GM23338 (cell line): ENCODE data around the gene KIFC1. TPM values are rescaled to one million over a fixed set of nuclear protein-coding genes. Genes with fewer than 3 reads are reported as not detected.

Experiments used
- ATAC-seq: fragments of 200-7000 bp; cut with Tn5 transposase; 3 replicates; pipeline ENCODE4 v1.9.1; 2020
- DNase-seq: peaks from one replicate; pipeline ENCODE4 v3.0.0-alpha.2; 2015; ENCODE audit warnings: low spot score
- H2AFZ ChIP-seq: fragments of 200-600 bp; sonication (generic); 2 replicates; pipeline ENCODE4 v1.8.0; 2016; ENCODE audit warnings: antibody characterized with exemption, mild to moderate bottlenecking, moderate library complexity
- H3F3A ChIP-seq: fragments of 200-600 bp; sonication (generic); replicated peaks from 2 replicates; pipeline ENCODE4 v1.8.0; 2017; ENCODE audit warnings: antibody characterized with exemption, mixed run types, low read depth
- H3K27ac ChIP-seq: fragments of 200-600 bp; sonication (generic); 2 replicates; pipeline ENCODE4 v1.6.1; 2016; ENCODE audit warnings: low read depth
- H3K27me3 ChIP-seq: fragments of 200-600 bp; sonication (generic); 2 replicates; pipeline ENCODE4 v1.8.0; 2016; ENCODE audit warnings: mild to moderate bottlenecking, mixed run types, moderate library complexity; ENCODE audit not compliant: insufficient read depth
- H3K36me3 ChIP-seq: fragments of 200-600 bp; sonication (generic); 2 replicates; pipeline ENCODE4 v1.8.0; 2016; ENCODE audit warnings: mild to moderate bottlenecking; ENCODE audit not compliant: insufficient read depth
- H3K4me1 ChIP-seq: fragments of 200-600 bp; sonication (generic); 2 replicates; pipeline ENCODE4 v1.8.0; 2016; ENCODE audit warnings: mild to moderate bottlenecking, moderate library complexity; ENCODE audit not compliant: insufficient read depth
- H3K4me2 ChIP-seq: fragments of 200-600 bp; sonication (generic); 2 replicates; pipeline ENCODE4 v1.7.1; 2017; ENCODE audit warnings: mixed run types
- H3K4me3 ChIP-seq: fragments of 200-600 bp; sonication (generic); 2 replicates; pipeline ENCODE4 v1.6.1; 2016; ENCODE audit warnings: mixed run types
- H3K79me2 ChIP-seq: fragments of 200-600 bp; sonication (generic); replicated peaks from 2 replicates; pipeline ENCODE4 v1.8.0; 2017; ENCODE audit warnings: mild to moderate bottlenecking; ENCODE audit not compliant: insufficient read depth
- H3K9me2 ChIP-seq: fragments of 200-600 bp; sonication (generic); 2 replicates; pipeline ENCODE4 v1.8.0; 2017; ENCODE audit not compliant: insufficient read depth
- H4K20me1 ChIP-seq: fragments of 200-600 bp; sonication (generic); replicated peaks from 2 replicates; pipeline ENCODE4 v1.8.0; 2017; ENCODE audit warnings: mild to moderate bottlenecking; ENCODE audit not compliant: insufficient read depth
- H3K27ac Mint-ChIP-seq: 2 replicates; pipeline ENCODE4 v1.8.0; 2020; ENCODE audit warnings: inconsistent platforms, mild to moderate bottlenecking, moderate library complexity, mixed read lengths
- H3K27me3 Mint-ChIP-seq: 3 replicates; pipeline ENCODE4 v1.8.0; 2022; ENCODE audit warnings: low read depth, mild to moderate bottlenecking, moderate library complexity, mixed read lengths, inconsistent platforms; ENCODE audit not compliant: insufficient read depth, poor library complexity
- H3K36me3 Mint-ChIP-seq: 3 replicates; pipeline ENCODE4 v1.8.0; 2021; ENCODE audit warnings: low read depth, mild to moderate bottlenecking, inconsistent platforms, moderate library complexity, mixed read lengths
- H3K4me1 Mint-ChIP-seq: 3 replicates; pipeline ENCODE4 v1.8.0; 2020; ENCODE audit warnings: mild to moderate bottlenecking, inconsistent platforms, mixed read lengths
- H3K4me3 Mint-ChIP-seq: 3 replicates; pipeline ENCODE4 v1.8.0; 2021; ENCODE audit warnings: moderate library complexity, mild to moderate bottlenecking, inconsistent platforms, mixed read lengths
- H3K9me3 Mint-ChIP-seq: 3 replicates; pipeline ENCODE4 v1.8.0; 2020; ENCODE audit warnings: moderate library complexity, mild to moderate bottlenecking, inconsistent platforms, mixed read lengths
- CREB1 ChIP-seq: fragments of 250-450 bp; sonication (Bioruptor Pico); IDR thresholded peaks from 2 replicates; pipeline ENCODE4 v1.5.0; 2020; ENCODE audit warnings: low read depth, mild to moderate bottlenecking, moderate library complexity
- EZH2 ChIP-seq: fragments of 200-600 bp; sonication (generic); IDR thresholded peaks from one replicate; pipeline ENCODE4 v1.8.0; 2017; ENCODE audit warnings: antibody characterized with exemption, mild to moderate bottlenecking, low read depth; ENCODE audit not compliant: unreplicated experiment
- EZH2phosphoT487 ChIP-seq: fragments of 200-600 bp; sonication (generic); IDR thresholded peaks from one replicate; pipeline ENCODE4 v1.8.1; 2018; ENCODE audit warnings: antibody characterized with exemption; ENCODE audit not compliant: unreplicated experiment
- JUNB ChIP-seq: IDR thresholded peaks from one replicate; pipeline ENCODE4 v1.6.1; 2016; ENCODE audit warnings: antibody characterized with exemption; ENCODE audit not compliant: unreplicated experiment
- NANOG ChIP-seq: IDR thresholded peaks from 2 replicates; pipeline ENCODE4 v1.6.1; 2016; ENCODE audit warnings: antibody characterized with exemption, borderline replicate concordance
- POLR2AphosphoS5 ChIP-seq: IDR thresholded peaks from 2 replicates; pipeline ENCODE4 v1.6.1; 2016; ENCODE audit warnings: antibody characterized with exemption, low read depth
- STAT1 ChIP-seq: IDR thresholded peaks from one replicate; pipeline ENCODE4 v1.6.1; 2016; ENCODE audit warnings: antibody characterized with exemption; ENCODE audit not compliant: unreplicated experiment
- ZNF114 ChIP-seq: fragments of 250-450 bp; sonication (Bioruptor Pico); IDR thresholded peaks from 2 replicates; pipeline ENCODE4 v1.5.0; 2020; ENCODE audit warnings: mild to moderate bottlenecking, moderate library complexity
- ZNF331 ChIP-seq: fragments of 250-450 bp; sonication (Bioruptor Pico); IDR thresholded peaks from 2 replicates; pipeline ENCODE4 v1.5.0; 2020; ENCODE audit warnings: low read depth, mild to moderate bottlenecking, moderate library complexity
- polyA plus RNA-seq: library from polyadenylated mRNA; unstranded; fragments of >200 nt; fragmentation: Nextera tagmentation; extraction: Ambion mirVana; gene quantifications from 2 replicates; pipeline ENCODE4 v1.2.1, GENCODE V29; 2016
- total RNA-seq: library from RNA; depleted of rRNA; stranded (reverse); fragments of >200 nt; shearing (Covaris generic); gene quantifications from 2 replicates; pipeline ENCODE4 v1.2.3, GENCODE V29; 2014
- TF ChIP-seq, protein P1 (sequence below): IDR thresholded peaks from one replicate; pipeline ENCODE4 v1.6.1; 2018; ENCODE audit warnings: antibody characterized with exemption; ENCODE audit not compliant: unreplicated experiment
- TF ChIP-seq, protein P2 (sequence below): fragments of 250-450 bp; sonication (Bioruptor Pico); IDR thresholded peaks from 2 replicates; pipeline ENCODE4 v1.5.0; 2020; ENCODE audit warnings: mild to moderate bottlenecking, moderate library complexity

Gene KIFC1
- total and polyA plus RNA-seq, 2 experiments from 2014 or later = 10.3 to 61.7 TPM

- TF ChIP-seq, protein P1, sequence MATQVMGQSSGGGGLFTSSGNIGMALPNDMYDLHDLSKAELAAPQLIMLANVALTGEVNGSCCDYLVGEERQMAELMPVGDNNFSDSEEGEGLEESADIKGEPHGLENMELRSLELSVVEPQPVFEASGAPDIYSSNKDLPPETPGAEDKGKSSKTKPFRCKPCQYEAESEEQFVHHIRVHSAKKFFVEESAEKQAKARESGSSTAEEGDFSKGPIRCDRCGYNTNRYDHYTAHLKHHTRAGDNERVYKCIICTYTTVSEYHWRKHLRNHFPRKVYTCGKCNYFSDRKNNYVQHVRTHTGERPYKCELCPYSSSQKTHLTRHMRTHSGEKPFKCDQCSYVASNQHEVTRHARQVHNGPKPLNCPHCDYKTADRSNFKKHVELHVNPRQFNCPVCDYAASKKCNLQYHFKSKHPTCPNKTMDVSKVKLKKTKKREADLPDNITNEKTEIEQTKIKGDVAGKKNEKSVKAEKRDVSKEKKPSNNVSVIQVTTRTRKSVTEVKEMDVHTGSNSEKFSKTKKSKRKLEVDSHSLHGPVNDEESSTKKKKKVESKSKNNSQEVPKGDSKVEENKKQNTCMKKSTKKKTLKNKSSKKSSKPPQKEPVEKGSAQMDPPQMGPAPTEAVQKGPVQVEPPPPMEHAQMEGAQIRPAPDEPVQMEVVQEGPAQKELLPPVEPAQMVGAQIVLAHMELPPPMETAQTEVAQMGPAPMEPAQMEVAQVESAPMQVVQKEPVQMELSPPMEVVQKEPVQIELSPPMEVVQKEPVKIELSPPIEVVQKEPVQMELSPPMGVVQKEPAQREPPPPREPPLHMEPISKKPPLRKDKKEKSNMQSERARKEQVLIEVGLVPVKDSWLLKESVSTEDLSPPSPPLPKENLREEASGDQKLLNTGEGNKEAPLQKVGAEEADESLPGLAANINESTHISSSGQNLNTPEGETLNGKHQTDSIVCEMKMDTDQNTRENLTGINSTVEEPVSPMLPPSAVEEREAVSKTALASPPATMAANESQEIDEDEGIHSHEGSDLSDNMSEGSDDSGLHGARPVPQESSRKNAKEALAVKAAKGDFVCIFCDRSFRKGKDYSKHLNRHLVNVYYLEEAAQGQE = no peak
- TF ChIP-seq ZNF114 (CRISPR knock-in tag) = no peak
These were observed 49.8 kb downstream of the KIFC1 start (continued) for GRCh38 chr6:33441457-33441856.

DNA sequence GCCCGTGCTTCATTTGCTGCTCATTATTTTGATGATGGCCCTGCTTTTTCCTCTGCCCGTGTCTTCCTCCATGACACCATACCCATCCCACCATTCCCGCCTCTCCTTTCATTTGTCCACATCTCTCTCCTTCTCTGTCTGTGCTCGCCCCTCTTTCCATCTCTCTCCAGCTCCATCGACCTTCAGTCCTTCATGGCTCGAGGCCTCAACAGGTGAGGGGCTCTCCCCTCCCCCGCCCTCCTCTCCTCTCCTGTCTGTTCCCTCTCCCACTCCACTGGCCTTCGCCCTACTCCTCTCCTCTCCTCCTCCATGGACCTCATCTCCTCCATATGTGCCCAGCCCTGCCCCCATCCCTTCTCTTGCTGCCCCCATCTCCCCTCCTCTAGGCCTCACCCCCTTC lies 50.7 kb downstream of the KIFC1 start:
- Histone ChIP-seq H3K4me3 (no peak overlapping the region), H2AFZ (no peak overlapping the region), H3F3A (no peaks in the 10 kb centered on the region), H3K27me3 (no peaks in the 10 kb centered on the region), H3K79me2 (no peaks in the 10 kb centered on the region; the same call in 1 of the 2 replicates), H3K4me1 (no peaks in the 10 kb centered on the region), H3K9me2 (no peaks in the 10 kb centered on the region), H4K20me1 (peaks cover 5% of the 10 kb centered on the region), H3K27ac (no peak overlapping the region), H3K36me3 (peaks cover 47% of the 10 kb centered on the region), H3K4me2 (no peak overlapping the region)
- H3K36me3 Mint-ChIP-seq = peaks cover 98% of the 10 kb centered on the region
- no peak overlapping the region for H3K4me3 Mint-ChIP-seq
- ATAC-seq (no peak), DNase-seq (no peak)
- H3K4me1 Mint-ChIP-seq = peaks cover 11% of the 10 kb centered on the region
- no peaks in the 10 kb centered on the region; the same call in 2 of the 3 replicates for H3K9me3 Mint-ChIP-seq
- H3K27me3 Mint-ChIP-seq = peaks cover 17% of the 10 kb centered on the region
- H3K27ac Mint-ChIP-seq = no peak overlapping the region
- TF ChIP-seq JUNB = no peak
- TF ChIP-seq CREB1 (CRISPR knock-in tag) = no peak
- no peak for TF ChIP-seq POLR2AphosphoS5
- TF ChIP-seq EZH2phosphoT487 = no peak
- no peak for TF ChIP-seq NANOG
- no peak for TF ChIP-seq ZNF331 (CRISPR knock-in tag)
- TF ChIP-seq, protein P1 = no peak
- TF ChIP-seq, protein P2, sequence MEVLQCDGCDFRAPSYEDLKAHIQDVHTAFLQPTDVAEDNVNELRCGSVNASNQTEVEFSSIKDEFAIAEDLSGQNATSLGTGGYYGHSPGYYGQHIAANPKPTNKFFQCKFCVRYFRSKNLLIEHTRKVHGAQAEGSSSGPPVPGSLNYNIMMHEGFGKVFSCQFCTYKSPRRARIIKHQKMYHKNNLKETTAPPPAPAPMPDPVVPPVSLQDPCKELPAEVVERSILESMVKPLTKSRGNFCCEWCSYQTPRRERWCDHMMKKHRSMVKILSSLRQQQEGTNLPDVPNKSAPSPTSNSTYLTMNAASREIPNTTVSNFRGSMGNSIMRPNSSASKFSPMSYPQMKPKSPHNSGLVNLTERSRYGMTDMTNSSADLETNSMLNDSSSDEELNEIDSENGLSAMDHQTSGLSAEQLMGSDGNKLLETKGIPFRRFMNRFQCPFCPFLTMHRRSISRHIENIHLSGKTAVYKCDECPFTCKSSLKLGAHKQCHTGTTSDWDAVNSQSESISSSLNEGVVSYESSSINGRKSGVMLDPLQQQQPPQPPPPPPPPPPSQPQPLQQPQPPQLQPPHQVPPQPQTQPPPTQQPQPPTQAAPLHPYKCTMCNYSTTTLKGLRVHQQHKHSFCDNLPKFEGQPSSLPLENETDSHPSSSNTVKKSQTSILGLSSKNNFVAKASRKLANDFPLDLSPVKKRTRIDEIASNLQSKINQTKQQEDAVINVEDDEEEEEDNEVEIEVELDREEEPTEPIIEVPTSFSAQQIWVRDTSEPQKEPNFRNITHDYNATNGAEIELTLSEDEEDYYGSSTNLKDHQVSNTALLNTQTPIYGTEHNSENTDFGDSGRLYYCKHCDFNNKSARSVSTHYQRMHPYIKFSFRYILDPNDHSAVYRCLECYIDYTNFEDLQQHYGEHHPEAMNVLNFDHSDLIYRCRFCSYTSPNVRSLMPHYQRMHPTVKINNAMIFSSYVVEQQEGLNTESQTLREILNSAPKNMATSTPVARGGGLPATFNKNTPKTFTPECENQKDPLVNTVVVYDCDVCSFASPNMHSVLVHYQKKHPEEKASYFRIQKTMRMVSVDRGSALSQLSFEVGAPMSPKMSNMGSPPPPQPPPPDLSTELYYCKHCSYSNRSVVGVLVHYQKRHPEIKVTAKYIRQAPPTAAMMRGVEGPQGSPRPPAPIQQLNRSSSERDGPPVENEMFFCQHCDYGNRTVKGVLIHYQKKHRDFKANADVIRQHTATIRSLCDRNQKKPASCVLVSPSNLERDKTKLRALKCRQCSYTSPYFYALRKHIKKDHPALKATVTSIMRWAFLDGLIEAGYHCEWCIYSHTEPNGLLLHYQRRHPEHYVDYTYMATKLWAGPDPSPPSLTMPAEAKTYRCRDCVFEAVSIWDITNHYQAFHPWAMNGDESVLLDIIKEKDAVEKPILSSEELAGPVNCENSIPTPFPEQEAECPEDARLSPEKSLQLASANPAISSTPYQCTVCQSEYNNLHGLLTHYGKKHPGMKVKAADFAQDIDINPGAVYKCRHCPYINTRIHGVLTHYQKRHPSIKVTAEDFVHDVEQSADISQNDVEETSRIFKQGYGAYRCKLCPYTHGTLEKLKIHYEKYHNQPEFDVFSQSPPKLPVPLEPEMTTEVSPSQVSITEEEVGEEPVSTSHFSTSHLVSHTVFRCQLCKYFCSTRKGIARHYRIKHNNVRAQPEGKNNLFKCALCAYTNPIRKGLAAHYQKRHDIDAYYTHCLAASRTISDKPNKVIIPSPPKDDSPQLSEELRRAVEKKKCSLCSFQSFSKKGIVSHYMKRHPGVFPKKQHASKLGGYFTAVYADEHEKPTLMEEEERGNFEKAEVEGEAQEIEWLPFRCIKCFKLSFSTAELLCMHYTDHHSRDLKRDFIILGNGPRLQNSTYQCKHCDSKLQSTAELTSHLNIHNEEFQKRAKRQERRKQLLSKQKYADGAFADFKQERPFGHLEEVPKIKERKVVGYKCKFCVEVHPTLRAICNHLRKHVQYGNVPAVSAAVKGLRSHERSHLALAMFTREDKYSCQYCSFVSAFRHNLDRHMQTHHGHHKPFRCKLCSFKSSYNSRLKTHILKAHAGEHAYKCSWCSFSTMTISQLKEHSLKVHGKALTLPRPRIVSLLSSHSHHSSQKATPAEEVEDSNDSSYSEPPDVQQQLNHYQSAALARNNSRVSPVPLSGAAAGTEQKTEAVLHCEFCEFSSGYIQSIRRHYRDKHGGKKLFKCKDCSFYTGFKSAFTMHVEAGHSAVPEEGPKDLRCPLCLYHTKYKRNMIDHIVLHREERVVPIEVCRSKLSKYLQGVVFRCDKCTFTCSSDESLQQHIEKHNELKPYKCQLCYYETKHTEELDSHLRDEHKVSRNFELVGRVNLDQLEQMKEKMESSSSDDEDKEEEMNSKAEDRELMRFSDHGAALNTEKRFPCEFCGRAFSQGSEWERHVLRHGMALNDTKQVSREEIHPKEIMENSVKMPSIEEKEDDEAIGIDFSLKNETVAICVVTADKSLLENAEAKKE (CRISPR knock-in tag) = no peak
- no peak for TF ChIP-seq STAT1
- TF ChIP-seq EZH2 = no peak
- TF ChIP-seq ZNF114 (CRISPR knock-in tag) = no peak
